GM18507 (cell line): ENCODE measurements around the gene DOCK4.

Experiments used
- DNase-seq: peaks from one replicate; pipeline ENCODE4 v3.0.0; 2011; ENCODE audit warnings: low read depth; ENCODE audit not compliant: insufficient read length; ENCODE audit errors: extremely low spot score
- FAIRE-seq: peaks from 2 replicates; lab custom pipeline; 2011; peaks lifted over from hg19 to GRCh38; lab: Jason Lieb, UNC

DOCK4 gene

GRCh38 chr7:111827863-111828504 is 378.2 kb downstream of the DOCK4 start:
- no peak for DNase-seq
- no peak for FAIRE-seq

- FAIRE-seq (no peak), DNase-seq (no peak)
These were observed 381.2 kb downstream of the DOCK4 start for GRCh38 chr7:111825046-111825445.

DNA sequence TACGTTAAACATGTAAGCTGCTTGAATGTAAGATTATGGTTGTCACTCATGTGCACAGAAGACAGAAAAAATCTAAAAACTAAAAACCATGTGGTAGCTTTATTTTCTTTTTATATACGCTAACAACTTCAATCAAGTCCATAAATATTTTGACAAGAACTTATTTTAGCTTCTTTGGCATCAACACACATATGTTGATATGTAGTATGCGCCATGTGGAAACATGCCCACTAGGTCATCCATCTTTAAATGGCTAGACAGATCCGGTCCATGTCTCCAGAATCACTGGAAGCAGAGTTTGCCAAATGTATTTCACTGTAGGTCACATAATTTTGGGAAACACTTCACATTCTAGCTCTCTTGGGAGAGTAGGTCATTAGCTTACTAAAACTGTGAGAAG is 382.4 kb downstream of the DOCK4 start:
- DNase-seq = no peak
- no peak for FAIRE-seq

- no peak for DNase-seq
- FAIRE-seq = no peak
These were observed 385.2 kb downstream of the DOCK4 start for GRCh38 chr7:111821046-111821445.

DNA sequence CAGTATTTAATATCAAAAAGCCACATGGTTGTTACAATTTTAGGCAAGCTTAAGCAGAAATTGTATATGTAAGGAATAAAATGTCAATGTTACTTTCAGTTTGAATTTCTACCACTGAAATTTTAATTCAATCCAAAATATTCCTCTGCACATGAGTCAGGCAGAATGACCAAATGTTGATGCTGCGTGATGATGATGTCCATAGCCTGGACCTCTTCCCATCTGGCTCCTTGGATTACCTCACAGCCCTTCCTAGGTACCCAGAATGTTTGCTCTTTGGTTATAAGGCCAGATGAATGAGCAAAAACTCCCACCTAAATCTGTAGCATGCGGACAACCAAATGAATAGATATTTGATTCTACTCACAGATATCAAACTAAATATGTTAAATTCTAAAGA is 385.6 kb downstream of the DOCK4 start:
- DNase-seq (no peak), FAIRE-seq (no peak)

DNA sequence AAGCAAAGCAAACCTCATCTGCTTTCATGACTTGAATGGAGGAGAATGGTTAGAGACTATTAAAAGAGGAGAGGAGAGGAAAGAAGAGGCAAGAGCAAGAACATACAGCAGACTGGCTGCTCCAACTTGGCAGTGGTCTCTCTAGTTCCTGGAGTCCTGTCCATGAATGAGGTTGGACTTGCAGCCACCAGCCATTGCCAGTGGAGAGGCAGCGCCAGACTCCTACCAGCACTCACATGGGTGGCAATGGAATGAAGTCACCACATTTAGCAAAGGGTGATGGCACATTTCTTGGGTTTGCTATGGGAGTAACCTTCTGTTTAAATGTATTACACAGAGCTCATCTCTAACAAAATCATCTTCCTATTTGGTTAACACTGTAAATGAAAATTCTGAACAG is 386.1 kb downstream of the DOCK4 start:
- FAIRE-seq = no peak
- no peak for DNase-seq

GRCh38 chr7:111815354-111815753 is 390.8 kb downstream of the DOCK4 start:
- FAIRE-seq (no peak), DNase-seq (no peak)

- DNase-seq = no peak
- no peak for FAIRE-seq
These were observed 392.9 kb downstream of the DOCK4 start for GRCh38 chr7:111813306-111813705.

GRCh38 chr7:111806232-111806631 is 400.0 kb downstream of the DOCK4 start:
- DNase-seq (no peak), FAIRE-seq (no peak)

DNA sequence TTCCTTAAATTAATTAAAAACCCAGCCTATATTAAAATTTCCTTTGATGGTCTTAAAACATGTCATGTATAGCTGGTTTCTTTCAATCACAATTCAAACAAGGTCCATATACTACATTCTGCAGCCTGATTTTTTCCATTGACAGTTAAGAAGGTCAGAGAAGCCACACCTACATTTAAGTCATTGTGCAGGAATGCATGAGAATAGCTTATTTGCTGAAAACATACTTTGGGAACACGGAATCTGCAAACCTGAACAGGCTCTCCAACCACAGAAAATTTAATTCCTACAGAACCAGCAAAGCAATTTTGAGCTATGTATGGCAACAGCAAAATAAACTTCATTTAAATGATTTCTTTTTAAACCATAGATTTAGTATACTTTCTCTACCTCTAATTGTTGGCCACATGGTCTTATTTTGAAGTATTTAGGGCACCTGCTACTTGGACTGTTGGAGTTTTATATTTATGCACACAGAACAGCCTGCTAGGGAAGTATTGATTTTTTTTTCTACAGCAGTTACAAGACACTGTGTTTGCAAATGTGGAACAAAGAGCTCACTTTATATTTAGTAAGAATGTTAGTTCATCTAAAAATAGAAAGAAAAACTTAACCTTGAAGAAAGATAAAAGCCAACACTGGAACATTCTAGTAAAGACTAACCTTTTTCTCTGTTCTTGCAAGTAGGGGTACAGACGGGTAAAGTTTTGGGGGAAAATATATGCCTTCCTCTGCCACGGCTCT is 403.0 kb downstream of the DOCK4 start:
- DNase-seq = no peak
- FAIRE-seq = no peak

- FAIRE-seq = no peak
- DNase-seq = no peak
These were observed 403.9 kb downstream of the DOCK4 start for GRCh38 chr7:111802194-111802772.

DNA sequence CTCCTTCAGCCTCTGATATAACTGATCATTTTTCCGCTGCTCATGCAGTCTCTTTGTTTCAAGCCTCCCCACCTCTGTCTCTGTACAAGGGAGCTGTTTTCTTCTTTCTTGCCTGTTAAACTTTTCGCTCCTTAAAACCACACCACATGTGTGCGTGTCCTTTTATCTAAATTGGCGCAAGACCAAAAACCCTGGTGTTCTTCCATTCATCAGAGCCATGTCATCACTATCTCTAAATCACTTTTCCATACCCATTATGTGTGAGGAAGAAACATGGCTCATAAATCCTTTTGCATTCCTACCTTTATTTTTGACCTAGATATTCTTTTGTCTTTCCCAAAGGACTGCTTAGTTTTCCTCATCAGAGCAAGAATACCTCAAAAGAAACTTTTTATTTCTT is 404.9 kb downstream of the DOCK4 start:
- FAIRE-seq (no peak), DNase-seq (no peak)

DNA sequence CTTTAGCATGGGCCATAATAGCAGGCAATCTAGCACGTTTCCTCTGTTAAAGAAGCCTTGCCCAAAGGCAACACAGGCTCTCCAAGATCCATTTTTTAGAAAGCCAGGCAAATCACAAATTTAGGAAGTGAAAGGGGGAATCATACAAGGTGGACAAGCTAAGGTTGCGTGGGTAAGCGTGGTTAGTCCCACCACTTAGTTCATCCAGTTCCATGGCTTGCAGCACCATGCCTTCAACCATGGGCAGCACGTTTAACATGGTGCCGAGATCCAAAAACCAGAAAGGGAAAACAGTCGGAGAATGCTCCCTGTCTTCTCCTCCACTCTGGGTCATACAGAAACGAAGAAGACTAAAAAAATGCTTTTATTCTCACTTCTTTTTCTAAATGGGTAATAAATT is 409.5 kb downstream of the DOCK4 start:
- no peak for DNase-seq
- FAIRE-seq = no peak

GRCh38 chr7:111789870-111790269 is 416.3 kb downstream of the DOCK4 start:
- DNase-seq (no peak), FAIRE-seq (no peak)

- DNase-seq = no peak
- FAIRE-seq = no peak
These were observed 417.2 kb downstream of the DOCK4 start for GRCh38 chr7:111789048-111789320.

- FAIRE-seq = no peak
- DNase-seq = no peak
These were observed 417.7 kb downstream of the DOCK4 start for GRCh38 chr7:111788286-111789047.

- FAIRE-seq (no peak), DNase-seq (no peak)
These were observed 418.5 kb downstream of the DOCK4 start for GRCh38 chr7:111787741-111788140.

- FAIRE-seq = no peak
- DNase-seq = no peak
These were observed 419.1 kb downstream of the DOCK4 start for GRCh38 chr7:111787099-111787498.

DNA sequence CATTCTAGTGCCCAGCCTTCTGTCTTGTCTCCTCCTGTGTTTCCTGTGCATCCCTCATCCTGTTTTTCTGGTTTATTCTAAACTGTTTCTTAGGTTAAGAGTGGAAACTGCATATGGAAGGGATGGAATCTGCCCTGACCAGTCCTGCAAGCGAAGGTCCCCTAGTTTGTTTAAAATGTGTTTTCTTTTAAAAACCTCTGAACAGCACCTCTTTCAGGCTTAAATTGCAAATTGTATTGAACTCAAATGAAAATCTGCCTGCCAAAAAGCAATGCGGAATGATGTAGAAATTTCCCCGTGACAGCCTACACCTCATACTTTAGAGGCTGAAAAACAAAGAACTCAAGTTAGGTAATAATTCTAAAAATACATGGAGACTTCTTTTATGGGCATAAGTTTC is 421.1 kb downstream of the DOCK4 start:
- DNase-seq = no peak
- FAIRE-seq = no peak

DNA sequence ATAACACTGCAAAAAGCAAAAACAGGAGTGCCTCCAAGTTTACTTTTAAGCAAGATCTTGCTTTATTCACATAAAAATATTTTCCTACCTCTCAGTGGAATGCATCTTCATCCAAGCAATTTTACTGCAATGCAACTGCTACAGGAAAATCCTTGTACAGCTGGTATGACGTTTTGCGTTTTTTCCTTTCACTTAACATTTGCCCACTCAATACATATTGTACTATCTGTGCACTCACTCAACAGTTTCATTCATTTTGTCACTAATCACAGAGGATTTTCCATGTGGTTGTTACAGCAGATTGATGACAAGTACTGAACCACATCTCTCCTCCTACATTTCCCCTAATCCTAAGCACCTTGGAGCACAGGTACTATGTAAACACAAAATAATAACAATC is 421.9 kb downstream of the DOCK4 start:
- no peak for DNase-seq
- no peak for FAIRE-seq

- no peak for FAIRE-seq
- DNase-seq = no peak
These were observed 422.3 kb downstream of the DOCK4 start for GRCh38 chr7:111783854-111784253.
